Midbrain (tissue), 1 donor: ENCODE measurements around the gene PTH2R.
"Not testable (repeated sequence)": the region's sequence is repeated elsewhere in the genome, so short reads cannot be mapped to it uniquely, and the experiment has no call there.

Experiments used
- DNase-seq: peaks from one replicate; lab custom pipeline; 2025; lab: John Stamatoyannopoulos, UW

PTH2R gene

DNA sequence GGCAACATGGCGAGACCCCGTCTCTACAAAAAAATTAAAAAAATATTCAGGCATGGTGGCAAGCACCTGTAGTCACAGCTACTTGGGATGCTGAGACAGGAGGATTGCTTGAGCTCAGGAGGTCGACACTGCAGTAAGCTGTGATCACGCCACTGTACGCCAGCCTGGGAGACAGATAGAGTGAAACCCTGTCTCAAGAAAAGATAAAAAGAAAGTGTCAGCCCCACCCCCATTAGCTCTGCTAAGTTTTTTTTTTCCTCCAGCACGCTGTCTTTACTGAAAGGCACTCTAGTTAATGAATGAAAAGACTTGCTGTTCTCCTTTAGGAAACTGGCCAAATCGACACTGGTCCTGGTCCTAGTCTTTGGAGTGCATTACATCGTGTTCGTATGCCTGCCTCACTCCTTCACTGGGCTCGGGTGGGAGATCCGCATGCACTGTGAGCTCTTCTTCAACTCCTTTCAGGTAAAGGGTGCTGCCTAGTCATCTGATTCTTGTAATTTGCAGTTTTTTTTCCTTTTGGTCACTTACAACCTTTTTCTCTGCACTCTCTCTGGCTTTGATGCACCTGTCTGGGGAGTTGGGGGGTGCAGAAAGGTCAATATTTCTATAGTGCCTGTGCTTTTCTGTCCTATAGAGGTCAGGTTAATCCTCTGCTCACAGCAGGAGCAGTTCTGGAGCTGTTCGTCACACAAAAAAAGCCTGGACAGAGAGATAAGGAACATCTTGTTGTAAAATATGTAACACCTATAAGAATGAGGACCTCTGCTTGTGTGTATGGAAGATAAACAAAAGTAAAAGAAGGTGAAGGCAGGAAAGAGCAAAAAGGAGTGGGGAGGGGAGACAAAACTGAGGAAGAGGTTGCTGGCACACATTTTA is 82.3 kb downstream of the PTH2R start:
- no peak for DNase-seq

GRCh38 chr2:208489687-208490086 is 83.1 kb downstream of the PTH2R start:
- no peak for DNase-seq

DNA sequence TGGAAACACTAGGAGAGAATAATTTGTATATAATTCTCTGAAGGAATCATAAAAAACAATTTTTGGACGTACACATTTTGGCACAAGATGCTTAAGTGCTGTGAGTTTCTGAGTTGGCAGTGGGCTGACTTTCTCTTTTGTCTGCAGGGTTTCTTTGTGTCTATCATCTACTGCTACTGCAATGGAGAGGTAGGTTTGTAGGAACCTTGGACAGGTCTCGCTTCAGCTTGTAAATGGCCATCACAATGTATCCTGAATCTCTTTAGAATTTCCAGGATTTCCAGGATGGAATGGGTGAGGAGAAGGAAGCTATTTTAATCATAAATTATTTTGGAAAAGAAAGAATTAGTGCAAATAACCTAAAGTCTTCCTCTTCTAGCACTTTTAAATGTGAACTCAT is 83.9 kb downstream of the PTH2R start:
- no peak for DNase-seq

DNA sequence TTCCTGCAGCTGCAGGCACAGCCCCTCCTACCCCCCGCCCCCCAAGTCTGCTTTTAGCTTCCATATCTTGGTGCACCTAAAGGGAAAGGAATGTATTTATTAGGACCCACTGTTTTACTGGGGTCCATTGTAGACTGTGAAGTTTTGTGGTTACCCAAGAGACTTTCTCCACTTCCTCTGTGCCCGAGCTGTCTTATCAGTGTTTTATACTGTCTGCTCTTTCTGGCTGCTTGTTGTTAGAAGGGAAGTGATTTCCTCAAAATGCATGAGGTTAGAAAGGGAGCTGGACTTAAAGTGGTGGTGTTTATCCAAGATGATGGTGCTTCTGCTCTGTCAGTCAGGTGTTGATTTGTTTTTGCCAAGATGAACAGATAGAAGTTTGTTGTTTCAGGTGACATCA is 85.0 kb downstream of the PTH2R start:
- no peak for DNase-seq

DNA sequence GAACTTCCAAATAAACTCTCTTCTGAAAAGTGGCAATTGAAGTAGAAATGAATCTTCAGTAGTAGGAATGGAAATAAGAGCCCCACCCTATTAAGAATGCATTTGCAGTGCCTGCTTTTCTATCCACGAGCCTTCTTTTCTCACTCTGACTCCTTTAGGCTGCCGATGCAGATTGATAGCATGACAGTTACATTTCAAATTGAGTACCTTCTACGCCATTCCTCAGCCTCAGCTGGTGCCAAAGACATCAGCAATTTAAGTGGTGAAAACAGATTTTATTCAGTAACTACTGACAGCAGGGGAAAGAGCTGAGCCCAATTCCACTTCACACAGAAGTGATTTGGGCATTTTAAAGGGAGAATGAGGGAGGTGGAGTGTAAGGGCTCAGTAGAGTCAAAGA is 85.5 kb downstream of the PTH2R start:
- no peak for DNase-seq

- DNase-seq = no peak
These were observed 86.6 kb downstream of the PTH2R start for GRCh38 chr2:208493186-208493585.

- DNase-seq = no peak
These were observed 89.5 kb downstream of the PTH2R start for GRCh38 chr2:208496129-208496528.

DNA sequence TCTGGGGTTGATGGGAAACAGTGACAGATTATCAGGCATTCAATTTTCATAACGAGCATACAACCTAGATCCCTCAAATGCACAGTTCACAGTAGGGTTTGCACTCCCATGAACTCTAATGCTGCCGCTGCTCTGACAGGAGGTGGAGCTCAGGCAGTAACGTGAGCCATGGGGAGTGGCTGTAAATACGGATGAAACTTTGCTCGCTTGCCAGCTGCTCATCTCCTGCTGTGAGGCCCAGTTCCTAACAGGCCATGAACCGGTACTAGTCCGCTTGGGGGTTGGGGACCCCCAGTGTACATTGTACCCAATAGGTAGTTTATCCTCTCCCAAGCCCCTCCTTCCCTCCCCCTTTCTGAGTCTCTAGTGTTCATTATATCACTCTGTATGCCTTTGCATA is 94.6 kb downstream of the PTH2R start:
- DNase-seq = no peak

GRCh38 chr2:208502288-208502687 is 95.7 kb downstream of the PTH2R start:
- DNase-seq = no peak

- DNase-seq = not testable (repeated sequence)
These were observed 98.8 kb downstream of the PTH2R start for GRCh38 chr2:208505365-208505764.

DNA sequence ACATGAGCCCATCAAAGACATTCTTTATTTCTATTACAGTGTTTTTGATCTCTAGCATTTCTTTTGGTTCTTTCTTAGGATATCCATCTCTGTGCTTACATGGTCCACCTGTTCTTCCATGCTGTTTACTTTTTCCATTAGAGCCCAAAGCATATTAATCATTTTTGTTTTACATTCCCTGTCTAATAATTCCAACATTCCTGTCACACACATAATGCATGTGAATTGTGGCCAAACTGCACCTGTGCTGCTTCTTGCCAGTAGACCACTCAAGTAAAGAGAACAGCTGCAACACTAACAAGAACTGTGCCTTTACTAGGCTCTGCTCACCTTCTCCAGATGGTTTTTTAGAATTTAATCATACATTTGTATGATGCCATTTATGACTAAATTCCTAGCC is 103.0 kb downstream of the PTH2R start:
- no peak for DNase-seq

DNA sequence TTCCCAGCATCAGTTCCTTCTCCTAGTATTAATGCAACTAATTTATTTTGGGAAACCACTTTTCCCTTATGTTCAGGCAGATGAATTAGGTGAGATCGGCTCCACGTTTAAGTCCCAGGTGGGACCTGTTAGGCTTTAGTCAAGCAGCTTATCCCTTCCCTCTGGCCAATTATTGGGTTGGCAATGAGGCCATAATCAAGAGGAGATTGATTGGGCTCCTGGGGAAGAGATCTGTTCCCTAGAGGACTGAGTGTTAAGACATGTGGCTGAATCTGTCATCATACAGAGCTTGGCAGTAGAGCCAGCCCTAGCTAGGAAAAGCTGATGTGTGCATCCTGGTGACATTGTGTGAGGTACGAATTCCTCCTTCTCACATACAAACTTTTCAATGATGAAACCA is 104.4 kb downstream of the PTH2R start:
- DNase-seq = no peak

- DNase-seq = no peak
These were observed 105.0 kb downstream of the PTH2R start for GRCh38 chr2:208511573-208511972.

DNA sequence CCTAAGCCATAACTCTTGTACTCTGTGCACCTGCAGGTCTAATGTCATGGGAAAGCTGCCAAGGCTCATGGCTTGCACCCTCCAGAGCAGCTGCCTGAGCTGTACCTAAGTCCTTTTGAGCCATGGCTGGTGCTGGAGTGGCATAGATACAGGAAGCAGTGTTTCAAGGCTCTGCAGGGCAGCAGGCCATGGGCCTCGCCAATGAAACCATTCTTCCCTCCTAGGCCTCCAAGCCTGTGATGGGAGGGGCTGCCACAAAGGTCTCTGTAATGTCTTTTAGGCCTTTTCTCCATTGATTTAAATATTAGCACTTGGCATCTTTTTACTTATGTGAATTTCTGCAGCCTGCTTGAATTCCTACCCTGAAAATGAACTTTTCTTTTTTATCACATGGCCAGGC is 108.5 kb downstream of the PTH2R start:
- no peak for DNase-seq

- not testable (repeated sequence) for DNase-seq
These were observed 116.5 kb downstream of the PTH2R start for GRCh38 chr2:208523069-208523468.

DNA sequence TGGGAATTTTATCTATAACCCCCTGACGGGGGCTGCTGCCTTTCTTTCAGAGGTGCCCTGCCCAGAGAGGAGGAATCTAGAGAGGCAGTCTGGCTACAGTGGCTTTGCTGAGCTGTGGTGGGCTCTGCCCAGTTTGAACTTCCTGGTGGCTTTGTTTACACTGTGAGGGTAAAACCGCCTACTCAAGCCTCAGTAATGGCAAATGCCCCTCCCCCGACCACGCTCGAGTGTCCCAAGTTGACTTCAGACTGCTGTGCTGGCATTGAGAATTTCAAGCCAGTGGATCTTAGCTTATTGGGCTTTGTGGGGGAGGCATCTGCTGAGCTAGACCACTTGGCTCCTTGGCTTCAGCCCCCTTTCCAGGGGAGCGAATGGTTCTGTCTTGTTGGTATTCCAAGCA is 118.6 kb downstream of the PTH2R start:
- not testable (repeated sequence) for DNase-seq

- DNase-seq = no peak
These were observed 123.2 kb downstream of the PTH2R start for GRCh38 chr2:208529796-208530195.

GRCh38 chr2:208531361-208531760 is 124.8 kb downstream of the PTH2R start:
- no peak for DNase-seq

DNA sequence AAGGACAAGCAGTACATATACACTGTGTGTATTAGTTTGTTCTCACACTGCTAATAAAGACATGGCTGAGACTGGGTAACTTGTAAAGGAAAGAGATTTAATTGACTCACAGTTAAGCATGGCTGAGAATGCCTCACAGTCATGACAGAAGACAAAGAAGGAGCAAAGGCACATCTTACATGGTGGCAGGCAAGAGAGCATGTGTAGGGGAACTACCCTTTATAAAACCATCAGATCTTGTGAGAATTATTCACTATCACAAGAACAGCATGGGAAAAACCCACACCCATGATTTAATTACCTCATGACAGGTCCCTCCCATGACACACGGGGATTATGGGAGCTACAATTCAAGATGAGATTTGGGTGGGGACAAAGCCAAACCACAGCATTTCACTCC is 129.0 kb downstream of the PTH2R start:
- not testable (repeated sequence) for DNase-seq

- no peak for DNase-seq
These were observed 134.9 kb downstream of the PTH2R start for GRCh38 chr2:208541461-208541988.

DNA sequence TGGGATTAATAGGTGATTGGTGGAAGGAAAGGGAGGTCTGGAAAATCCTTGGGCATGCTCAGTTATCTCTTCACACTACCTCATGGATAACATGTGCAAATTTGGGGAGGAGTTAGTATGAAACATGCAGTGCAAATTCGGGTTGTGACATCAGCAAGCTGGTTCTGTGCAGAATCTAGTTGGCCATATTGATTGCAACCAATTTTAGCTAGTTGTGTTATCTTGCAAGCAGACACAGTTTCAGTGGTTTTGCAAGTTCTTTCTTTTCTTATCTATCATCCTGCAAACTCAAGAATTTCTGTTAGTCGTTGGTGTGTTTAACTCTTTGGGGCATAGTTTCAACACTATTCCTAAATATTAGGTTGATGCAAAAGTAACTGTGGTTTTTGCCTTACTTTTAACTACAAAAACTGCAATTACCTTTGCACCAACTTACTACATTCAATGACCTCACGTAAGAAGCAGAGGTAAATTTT is 135.4 kb downstream of the PTH2R start:
- no peak for DNase-seq

DNA sequence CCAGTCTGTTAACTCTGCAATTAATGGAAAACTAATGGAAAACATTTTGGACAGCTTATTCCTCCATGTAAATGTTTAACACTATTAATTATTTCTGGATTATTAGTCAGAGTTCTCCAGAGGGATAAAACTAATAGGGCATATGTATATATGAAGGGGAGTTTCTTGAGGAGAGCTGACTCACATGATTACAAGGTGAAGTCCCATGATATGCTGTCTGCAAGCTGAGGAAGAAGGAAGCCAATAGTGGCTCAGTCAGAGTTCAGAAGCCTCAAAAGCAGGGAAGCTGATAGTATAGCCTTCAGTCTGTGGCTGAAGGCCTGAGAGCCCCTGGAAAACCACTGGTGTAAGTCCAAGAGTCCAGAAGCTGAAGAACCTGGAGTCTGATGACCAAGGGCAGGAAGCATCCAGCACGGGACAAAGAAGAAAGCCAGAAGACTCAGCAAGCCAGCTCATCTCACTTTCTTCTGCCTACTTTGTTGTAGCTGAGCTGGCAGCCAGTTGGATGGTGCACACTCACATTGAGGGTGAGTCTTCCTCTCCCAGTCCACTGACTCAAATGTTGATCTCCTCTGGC is 136.0 kb downstream of the PTH2R start:
- no peak for DNase-seq
